Left renal cortex interstitium (tissue), 4 donors: Measurements from ENCODE around the gene TMEM106B. TPM values are rescaled to one million over a fixed set of nuclear protein-coding genes. Genes with fewer than 3 reads are reported as not detected.
A peak's percentile ranks its signal among the peaks of the same experiment; 100 is the strongest.
"Not testable (repeated sequence)": the region's sequence is repeated elsewhere in the genome, so short reads cannot be mapped to it uniquely, and the experiment has no call there.

Experiments used
- DNase-seq, 4 donors: peaks; one replicate each; pipeline ENCODE4 v3.0.0-alpha.2; 2013; ENCODE audit warnings: low read depth in 4 of 4, low spot score in 2 of 4, missing footprints in 1 of 4
- polyA plus RNA-seq, 4 donors: library from polyadenylated mRNA; unstranded; fragments of 120-200 nt; gene quantifications; one replicate each; pipeline ENCODE4 v1.2.1, GENCODE V29; 2013; ENCODE audit not compliant: insufficient read length in 4 of 4

TMEM106B gene
- polyA plus RNA-seq, 4 donors = 89.3 to 114 (median 101) TPM

DNA sequence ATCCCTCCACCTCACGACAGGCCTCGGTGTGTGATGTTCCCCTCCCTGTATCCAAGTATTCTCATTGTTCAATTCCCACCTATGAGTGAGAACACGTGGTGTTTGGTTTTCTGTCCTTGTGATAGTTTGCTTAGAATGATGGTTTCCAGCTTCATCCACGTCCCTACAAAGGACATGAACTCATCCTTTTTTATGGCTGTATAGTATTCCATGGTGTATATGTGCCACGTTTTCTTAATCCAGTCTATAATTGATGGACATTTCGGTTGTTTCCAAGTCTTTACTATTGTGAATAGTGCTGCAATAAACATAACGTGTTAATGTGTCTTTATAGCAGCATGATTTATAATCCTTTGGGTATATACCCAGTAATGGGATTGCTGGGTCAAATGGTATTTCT is 13.9 kb downstream of the TMEM106B start:
- DNase-seq = not testable (repeated sequence)

DNA sequence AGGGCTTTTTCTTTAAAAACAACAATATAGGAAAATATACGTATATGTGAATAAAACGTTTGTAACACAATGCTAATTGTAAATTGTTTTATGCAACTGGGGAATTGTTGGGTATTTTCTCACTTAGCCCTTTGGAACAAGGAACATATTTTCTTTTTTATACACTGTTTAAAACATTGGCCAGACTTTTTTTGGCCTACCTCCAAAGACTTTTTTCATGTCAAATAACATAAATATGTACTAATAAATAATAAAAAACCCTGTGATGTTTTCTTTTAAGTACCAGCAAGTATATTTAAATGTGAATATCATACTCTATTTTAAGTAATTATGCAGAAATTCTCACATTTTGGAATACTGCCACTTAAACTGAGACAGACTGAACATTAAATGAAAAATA is 15.7 kb downstream of the TMEM106B start:
- DNase-seq = peak in 2 of 4 donors; percentile 7 to 13

DNA sequence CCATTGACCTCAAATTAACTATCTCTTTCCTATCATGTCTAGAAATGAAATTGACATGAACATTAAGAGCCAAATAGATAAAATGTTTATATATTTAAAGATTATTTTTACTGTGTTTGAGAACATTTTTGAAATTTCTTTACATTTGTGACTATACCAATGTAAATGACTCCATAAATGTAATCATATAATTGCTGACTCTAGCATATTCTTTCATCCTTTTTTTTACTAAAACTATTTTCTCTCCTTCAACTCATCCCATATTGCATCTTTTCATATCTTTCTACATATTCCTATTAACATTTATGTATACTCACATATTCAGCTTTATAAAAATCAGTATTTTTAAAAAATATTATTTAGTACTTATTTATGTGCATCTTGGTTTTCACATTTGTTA is 16.9 kb downstream of the TMEM106B start:
- no peak for DNase-seq

DNA sequence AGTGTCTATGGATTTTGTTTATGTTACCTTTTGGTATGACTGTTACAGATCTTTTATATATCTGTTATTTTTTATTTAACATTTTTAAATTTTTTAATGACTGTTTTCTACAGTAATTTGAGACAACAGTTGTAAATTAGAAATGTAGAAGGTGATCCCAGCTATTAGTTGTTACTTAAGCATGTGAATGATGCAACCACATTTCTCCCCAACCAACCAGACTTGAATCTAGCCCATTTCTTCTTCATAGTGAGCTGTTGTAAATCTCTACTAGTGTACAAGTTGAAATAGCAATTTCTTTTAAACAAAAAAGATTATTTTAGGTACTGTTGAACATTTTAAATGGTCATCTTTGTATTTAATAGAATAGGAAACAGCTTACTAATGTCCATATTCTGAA is 18.0 kb downstream of the TMEM106B start:
- DNase-seq = no peak

DNA sequence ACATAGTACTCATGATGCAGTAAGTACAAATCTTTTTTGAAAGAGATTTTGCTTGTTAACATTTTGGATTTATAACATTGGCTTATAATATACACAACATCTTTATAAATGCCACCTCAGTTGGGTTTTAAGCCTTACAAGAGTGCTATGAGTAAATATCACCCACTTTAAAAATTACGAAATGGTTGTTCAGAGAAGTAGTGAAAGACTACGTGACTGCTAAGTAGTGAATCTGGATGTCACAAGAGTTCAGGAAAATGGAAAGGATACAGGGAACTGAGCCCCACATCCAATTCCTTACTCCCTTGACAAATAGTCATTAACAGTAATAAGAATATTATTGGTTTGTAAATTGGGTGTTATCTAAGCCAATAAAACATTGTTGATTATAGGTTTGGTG is 20.0 kb downstream of the TMEM106B start:
- DNase-seq = no peak

DNA sequence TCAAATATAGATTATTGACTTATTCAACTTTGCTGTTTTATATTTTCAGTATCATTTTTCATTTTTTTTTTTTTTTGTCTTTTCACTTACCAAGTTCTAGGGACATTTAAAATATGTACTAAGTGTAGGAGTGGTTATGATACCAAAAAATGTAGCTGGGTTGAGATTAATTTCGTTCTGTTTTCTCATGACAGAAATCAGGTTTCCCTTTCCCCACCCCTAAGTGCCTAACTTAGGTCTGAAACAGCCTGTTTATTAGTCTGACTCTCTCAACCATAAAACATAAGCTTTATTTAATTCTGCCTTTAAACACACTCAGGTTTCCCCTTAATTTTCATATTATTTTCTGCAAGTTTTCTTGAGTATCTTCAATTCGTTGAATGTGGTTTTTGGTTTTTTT is 22.1 kb downstream of the TMEM106B start:
- DNase-seq = no peak

DNA sequence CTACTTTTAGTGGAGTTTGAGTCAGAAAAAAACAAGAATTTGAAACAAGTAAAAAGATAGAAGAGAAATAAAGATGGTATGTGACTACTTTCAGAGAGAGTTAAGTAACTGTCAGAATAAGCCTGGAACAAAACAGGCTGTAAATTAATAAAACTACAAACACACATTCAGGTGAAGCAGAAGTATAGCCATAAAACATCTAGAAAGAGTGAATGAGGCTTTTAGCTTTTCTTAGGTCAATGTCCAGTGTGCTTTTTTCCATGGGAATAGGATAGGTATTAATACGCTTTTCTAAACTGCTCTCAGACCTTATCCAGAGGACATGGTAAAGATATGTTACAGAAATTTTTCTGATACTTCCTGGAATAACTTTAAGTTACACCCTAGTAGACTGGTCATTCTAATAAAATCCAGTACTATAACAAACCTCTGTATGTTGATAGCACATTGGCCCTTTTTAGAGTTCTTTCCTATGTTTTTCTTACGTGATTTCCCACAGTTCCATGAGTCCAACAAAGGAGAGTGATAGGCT is 23.3 kb downstream of the TMEM106B start:
- DNase-seq = no peak

DNA sequence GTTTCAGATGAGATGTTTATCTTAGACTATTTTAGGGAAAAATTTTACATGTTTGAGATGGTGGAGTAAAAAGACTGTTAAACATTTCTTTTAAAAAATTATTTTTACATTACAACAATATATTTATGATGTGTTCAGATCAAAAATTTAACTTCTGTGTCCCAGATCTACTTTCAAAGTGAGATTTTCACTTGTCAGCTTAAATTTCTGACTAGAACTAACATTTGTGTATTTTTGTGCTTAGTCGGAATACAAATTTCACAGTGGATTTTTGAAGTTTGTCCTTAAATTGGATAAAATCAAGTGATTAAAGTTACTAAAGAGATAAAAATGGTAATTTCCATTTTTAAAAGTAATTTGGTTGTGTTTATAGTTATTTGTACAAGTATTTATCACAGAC is 24.9 kb downstream of the TMEM106B start:
- no peak for DNase-seq

DNA sequence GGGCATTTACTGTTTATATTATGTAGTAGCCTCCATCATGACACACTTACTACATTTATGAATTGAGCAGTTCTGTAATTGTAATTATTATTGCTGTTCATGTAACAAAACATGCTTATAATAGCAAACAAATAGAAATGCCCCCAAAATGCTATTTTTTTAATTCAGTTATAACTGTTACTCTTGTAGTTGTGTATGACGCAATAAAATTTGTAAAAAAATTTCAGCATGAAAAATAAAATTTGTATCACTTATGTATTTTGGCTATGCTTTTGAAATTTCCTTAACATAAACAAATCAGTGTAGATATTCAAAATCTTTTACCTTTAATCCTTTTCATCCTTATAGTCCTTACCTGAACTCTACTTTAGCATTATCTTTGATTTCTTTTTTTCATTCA is 25.9 kb downstream of the TMEM106B start:
- DNase-seq = no peak

DNA sequence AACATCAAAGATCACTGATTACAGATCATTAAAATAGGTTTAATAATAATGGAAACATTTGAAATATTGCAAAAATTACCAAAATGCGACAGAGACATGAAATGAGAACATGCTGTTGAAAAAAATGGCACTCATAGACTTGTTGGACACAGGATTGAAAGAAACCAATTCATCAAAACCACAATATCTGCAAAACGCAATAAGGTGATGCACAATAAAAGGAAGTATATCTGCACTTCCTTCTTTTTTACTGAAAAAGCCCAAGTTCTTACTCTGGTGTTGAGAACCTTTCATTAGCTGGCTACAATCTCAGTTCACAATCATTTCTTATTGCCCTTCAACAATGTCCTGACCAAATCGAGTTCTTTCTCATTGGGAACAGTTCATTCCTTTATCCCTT is 28.7 kb downstream of the TMEM106B start:
- DNase-seq = no peak

DNA sequence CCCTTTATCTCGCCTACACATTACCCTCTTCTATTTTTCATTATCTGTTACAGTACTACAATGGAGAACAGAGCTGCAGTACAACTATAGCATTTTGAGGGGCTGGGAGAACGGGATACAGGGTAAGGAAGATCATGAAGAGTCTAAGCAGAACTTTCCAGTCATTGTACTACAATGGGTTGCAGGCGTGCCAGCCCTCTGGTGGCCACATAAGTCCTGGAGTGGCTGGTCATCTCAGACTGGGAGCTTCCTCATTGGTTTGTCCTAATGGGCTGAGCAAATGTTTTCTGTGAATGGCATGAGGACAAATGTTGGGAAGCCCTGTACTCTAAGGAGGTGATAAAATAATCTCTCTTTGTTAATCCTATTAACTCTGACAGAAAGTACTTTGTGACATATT is 33.0 kb downstream of the TMEM106B start:
- no peak for DNase-seq

DNA sequence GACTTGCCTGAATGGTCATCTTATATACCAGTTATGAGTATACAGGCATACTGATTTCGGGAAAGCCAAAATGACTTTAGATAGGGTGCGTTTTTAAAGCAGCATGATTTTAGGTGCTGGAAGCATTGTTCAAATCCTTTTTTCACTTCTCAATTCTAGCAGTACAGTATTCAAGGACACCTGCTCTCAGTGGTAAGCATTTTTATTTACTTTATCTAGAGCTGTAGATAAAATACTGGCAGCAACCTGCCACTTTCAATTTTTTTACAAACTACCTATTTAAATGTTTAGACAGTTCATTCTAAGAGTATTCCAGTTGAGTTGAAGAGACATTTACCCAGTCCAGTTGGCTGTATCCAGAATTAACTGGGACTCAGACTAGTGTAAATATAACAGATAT is 33.6 kb downstream of the TMEM106B start:
- no peak for DNase-seq

DNA sequence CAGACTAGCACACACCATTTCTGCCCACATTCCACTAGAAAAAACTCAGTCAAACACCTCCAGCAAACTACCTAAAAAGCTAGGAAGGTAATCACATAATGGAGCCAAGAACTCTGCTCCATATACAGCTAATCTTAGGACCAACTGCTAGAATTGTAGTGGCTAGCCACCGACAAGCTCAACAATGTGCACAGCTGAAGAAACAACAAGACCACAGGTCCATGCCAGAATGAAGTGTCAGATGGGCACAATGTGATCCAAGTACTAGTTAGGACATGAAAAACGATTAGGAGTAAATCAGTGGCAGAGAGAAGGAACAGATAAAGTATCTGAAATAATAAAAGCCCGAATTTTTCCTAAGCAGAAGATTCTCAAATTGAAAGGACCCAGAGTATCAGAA is 38.6 kb downstream of the TMEM106B start:
- DNase-seq = no peak

DNA sequence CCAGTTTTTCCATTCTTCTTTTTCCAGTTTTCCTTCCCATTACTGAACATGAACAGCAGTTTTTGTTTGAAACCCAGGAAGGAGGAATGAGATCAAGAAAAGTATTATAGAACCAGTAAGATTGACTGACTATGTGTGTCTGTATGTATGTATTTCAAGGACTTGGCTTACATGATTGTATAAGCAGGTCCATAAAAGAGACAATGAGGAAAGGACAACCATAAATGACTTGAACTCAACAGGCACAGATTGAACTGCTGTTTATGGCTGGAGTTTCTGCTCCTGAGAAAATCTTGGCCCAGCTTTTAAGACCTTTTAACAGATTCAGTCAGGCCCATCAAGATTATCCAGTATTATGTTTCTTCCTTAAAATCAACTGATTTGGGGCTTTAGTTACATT is 39.1 kb downstream of the TMEM106B start:
- DNase-seq = no peak

DNA sequence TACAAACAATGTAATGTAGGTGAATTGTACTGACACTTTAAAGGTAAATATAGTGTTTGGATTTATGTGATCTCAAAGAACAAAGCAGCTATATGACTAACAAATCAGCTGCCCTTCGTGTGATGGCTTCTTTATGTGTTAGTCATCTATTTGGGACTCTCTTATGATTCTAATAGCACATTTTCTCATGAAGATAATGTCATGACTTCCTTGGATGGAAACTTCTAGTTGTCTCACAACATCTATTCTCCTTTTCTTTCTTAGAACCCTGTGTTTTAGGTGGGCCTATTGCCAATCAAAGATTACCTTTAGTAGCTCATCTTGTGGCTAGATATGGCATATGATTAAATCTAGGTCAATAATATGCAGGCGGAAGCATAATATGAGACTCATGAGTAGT is 45.0 kb downstream of the TMEM106B start:
- DNase-seq = no peak

DNA sequence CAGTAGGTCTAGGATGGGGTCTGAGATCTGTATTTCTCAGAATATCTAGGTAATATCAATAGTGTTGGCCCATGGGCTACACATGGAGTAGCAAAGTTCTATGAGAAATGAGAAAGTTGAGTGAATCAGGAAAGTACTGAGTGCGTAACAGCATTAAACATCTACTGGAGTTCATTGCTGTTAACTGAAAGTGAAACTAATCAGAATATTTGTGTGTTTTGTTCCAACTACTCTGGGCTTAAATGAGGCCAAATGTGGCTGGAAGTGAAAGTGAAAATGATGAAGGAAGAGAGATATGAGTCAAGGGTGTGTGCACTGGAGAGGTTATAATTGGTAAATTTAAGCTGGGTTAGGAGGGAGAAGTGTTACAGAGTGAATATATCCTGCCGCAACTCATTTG is 46.5 kb downstream of the TMEM106B start:
- no peak for DNase-seq

DNA sequence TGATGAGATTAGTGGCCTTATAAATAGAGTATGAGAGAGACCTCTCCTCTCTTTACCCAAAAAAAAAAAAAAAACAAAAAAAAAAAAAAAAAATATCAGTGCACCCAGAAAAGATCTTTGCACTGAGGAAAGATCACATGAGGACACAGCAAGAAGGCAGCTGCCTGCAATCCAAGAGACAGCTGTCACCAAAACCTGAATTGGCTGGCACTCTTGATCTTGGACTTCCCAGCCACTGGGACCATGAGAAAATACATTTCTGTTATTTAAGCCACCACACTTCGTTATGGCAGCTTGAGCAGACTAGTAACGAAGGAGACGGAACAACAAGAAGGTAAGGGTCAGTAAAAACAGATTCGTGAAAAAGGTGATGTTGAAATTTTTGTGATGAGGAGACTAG is 47.0 kb downstream of the TMEM106B start:
- no peak for DNase-seq

DNA sequence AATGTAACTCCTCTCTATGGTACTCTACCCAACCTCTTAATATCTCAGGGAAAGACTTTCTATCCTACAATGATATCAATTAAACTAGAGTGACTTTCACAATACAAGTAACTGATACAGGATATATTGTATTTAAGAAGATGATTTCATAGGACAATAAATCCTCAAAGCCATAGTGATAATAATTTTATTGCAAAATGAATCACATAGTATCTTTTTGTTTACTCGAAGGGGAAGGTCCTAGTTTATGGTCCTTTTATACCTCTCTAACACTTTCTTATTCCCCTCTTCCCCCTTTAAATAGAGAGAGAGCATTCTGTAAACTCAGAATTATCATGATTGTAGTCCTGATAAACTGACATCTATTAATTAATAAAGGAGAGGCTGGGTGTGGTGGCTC is 56.4 kb downstream of the TMEM106B start:
- no peak for DNase-seq

DNA sequence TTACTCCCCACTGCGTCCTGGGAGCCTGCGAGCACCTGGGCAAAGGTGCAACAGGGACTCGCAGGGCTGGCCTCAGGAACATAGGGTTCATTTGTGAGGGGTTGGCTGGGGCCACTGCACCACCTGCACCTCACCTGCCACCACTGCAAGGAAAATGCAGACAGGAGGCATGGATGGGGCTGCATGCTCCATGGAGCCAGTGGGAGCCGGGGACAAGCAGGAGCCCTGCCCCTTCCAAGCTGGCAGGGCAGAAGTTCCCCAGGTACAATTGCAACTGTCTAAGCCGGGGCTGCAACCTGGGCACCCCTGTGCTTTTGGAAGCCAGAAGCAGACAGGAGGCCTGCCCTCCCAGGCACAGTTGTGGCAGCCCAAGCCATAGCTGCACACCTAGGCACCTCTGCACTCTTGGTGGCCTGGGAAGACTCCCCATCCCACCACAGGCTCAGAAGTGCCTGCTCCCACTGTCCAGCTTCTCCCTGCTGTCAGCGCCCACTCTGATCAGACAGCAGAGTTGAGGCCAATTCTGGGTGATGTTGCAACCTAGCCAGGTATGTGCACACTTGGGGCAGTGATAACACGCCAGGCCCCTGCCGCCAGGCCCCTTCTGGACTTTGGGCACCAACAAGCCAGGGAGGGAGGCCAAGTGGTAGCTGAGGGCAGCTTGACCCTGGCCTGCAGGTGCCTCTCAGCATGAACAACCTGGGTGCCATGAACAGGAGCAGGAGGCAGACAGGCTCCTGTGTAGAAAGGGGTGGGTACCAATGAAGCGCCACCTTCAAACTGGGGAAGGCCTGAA is 58.2 kb downstream of the TMEM106B start:
- DNase-seq = no peak

DNA sequence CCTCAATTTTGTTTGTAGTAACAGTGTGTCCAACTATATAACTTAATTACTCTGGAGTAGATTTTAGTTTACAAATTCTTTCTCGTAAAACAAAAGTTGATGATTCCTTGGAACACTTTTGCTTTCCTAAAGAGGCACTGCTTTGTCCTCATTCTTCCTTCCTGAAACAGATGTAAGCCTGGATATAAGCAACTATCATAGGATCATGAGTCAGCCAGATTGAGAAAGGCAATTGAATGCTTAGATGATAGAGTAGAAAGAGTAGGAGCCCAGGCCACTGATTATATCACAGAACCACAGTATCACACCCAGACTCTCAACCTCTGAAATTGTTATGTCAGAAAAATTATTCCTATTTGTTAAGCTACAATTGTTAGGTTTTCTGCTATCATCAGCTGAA is 69.9 kb downstream of the TMEM106B start:
- DNase-seq = no peak

DNA sequence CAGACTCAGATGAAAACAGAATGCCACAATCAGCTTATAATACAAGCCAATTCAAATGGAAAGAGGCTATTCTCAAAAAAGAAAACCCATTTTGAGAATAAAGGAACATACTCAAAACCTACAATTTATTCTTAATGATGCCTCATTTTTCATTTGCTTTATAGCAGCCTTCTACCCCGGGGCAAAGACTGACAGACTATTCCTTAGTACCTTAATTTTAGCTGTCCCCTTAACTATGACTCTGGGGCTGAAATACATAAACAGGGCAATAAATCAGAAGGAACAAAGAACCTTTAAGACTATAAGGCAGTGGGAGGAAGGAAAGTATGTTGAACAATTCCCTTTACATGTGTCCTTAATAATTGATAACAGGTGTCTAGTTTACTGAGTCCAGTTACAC is 76.8 kb downstream of the TMEM106B start:
- no peak for DNase-seq

DNA sequence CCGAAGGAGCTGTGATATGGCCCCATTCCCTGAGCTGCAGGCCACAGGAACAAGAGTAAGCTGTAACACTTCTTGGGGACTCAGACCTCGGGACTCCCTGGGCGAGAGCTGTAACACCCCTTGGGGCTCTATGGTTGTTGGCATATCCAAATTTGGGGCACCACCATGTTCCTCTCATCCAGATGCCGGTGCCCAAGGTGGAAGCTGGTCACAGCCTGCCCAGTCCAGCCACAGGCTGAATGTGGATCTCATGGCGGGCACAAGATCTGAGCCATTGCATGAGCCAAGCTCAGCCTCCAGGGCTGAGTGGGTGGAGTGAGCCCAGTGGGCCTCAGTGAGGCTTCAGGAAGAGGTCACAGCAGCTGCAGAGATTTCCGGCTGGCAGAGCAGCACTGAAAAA is 78.9 kb downstream of the TMEM106B start:
- DNase-seq = no peak

DNA sequence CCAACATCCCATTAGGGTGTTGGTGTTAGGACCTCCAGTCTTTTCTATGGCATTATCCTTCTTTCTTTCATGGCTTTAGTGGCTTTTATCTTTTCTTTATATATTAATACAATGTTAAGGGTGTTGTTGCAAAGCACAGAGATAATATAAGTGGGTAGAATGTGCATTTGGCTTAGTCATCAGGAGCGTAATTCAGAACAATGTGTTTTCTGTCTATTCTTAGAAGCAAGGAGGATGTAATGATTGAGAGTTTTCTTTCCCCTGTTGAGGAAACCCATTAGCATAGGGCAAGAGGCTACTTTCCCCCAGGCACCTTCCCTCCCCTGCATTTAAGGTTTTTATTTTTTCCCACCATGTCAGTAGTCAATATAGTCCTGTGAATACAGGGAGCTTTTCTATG is 79.7 kb downstream of the TMEM106B start:
- no peak for DNase-seq
